Activated naive CD4-positive, alpha-beta T cell treated with anti-CD3 and anti-CD28 coated beads, Interleukin-2, amount 10 ng/mL, durations not matched to agents 7 days and 5 days (primary cell): ENCODE measurements around the gene CPA2.

ENCODE experiments used
- CTCF ChIA-PET: fragments of 350-600 bp; sonication (Branson Sonifier 250); formaldehyde crosslinking; loops from one replicate; lab custom pipeline; 2021; ENCODE audit warnings: antibody characterized with exemption; lab: Charles Lee
- DNase-seq: peaks from one replicate; pipeline ENCODE4 v3.0.0-alpha.2; 2020
- H3K27ac Mint-ChIP-seq: one replicate; pipeline ENCODE4 v1.8.0; 2021; ENCODE audit warnings: mild to moderate bottlenecking, moderate library complexity, mixed read lengths
- H3K27me3 Mint-ChIP-seq: one replicate; pipeline ENCODE4 v1.8.0; 2021; ENCODE audit warnings: mild to moderate bottlenecking, mixed read lengths
- H3K36me3 Mint-ChIP-seq: one replicate; pipeline ENCODE4 v1.8.0; 2021; ENCODE audit warnings: mixed read lengths
- H3K4me1 Mint-ChIP-seq: one replicate; pipeline ENCODE4 v1.8.0; 2021; ENCODE audit warnings: mixed read lengths
- H3K4me3 Mint-ChIP-seq: one replicate; pipeline ENCODE4 v1.8.0; 2021; ENCODE audit warnings: mild to moderate bottlenecking, moderate library complexity, mixed read lengths
- H3K9me3 Mint-ChIP-seq: one replicate; pipeline ENCODE4 v1.8.0; 2021; ENCODE audit warnings: mixed read lengths

CPA2 gene

DNA sequence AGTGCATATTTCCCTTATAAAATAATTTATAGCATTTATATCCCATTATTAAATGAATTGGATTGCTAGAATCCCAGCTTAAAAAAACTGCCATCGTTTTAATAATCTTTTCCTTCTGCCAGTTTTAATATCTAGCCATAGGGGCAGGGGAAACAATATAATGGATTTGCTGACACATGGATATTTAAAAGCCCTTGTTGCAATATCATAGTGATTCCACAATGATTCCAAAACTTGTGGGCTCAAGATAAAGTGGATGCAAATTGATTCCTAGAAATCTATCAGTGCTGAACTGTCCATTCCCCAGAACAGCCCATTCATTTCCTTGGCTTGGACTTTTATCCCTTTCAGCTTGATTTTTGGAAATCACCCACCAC is 2.6 kb downstream of the CPA2 start:
- Mint-ChIP-seq H3K27ac (no peak overlapping the region), H3K4me1 (peaks cover 9% of the 10 kb centered on the region), H3K27me3 (peaks cover 26% of the 10 kb centered on the region), H3K36me3 (no peaks in the 10 kb centered on the region), H3K9me3 (no peaks in the 10 kb centered on the region), H3K4me3 (no peak overlapping the region)
- CTCF ChIA-PET = no interaction called here
- no peak for DNase-seq

DNA sequence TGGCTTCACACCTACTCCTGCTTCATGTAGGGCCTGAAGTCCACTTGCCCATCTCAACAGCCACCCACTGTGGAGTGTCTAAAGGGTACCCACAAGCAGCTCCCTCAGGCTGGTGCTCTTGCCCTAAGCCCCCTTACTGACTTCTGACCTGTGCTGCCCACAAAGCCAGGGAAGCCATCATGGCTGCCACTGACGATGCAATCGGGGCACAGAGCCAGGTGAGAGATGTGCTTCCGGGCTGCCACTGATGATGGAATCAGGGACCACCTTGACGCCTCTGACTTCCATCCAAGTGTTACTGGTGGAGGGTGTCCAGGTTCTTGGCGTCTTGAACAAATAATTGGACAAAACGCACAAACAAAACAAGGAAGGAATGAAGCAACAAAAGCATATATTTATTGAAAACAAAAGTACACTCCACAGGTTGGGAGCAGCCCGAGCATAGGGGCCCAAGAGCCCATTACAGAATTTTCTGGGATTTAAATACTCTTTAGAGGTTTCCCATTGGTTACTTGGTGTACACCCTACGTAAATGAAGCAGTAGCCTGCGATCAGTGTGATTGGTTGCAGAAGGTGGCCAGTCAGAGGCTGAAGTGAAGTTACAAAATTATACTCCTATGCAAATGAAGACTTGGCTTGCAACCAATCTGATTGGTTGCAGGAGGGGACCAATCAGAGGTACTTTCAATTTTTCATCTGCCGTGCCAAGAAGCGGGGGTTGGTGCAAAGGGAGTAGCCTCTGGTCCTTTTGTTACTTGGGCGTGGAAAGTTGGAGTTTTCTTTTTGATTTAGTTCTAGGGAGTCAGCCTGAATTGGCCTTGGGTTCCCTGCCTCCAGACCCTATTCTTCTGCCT is 4.5 kb downstream of the CPA2 start:
- no peaks in the 10 kb centered on the region for H3K9me3 Mint-ChIP-seq
- H3K27ac Mint-ChIP-seq = no peak overlapping the region
- H3K4me1 Mint-ChIP-seq = peaks cover 9% of the 10 kb centered on the region
- peaks cover 27% of the 10 kb centered on the region for H3K27me3 Mint-ChIP-seq
- CTCF ChIA-PET = no interaction called here
- H3K4me3 Mint-ChIP-seq = no peak overlapping the region
- H3K36me3 Mint-ChIP-seq = no peaks in the 10 kb centered on the region
- no peak for DNase-seq

DNA sequence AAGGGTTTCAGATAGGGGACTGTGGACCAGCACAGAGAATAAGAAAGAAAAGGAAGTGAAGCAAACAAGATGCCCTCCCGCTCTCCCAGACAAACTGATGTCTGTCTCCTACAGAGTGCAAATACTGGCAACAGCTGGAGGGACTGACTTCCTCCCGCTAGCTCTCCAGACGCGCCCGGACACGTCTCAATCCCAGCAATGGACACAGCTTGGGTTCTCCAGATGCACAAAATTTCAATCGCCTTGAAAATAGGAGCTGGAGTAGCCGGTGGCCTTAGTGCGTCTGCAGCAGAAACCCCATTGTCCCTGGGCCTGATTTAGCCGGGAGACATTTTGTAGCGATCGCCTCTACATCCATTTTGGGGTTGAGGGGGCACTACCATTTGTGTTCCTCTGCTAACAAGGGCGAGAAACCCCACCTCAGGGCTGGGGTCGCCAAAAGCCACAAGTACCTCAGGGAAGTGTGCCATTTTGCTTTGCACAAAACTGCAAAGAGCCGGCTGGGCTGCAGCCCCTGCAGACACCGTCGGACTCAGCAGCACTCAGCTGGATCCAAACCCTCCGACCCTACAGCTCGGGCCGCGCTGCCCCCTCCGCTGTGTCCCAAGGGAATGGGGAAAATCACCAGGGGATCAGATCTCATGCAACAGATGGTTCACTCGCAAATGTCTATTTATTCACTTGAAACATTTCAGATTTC is 5.9 kb downstream of the CPA2 start:
- Mint-ChIP-seq H3K4me1 (peaks cover 13% of the 10 kb centered on the region), H3K36me3 (no peaks in the 10 kb centered on the region), H3K4me3 (no peak overlapping the region), H3K9me3 (no peaks in the 10 kb centered on the region), H3K27ac (no peak overlapping the region), H3K27me3 (peaks cover 22% of the 10 kb centered on the region)
- DNase-seq = no peak
- CTCF ChIA-PET = interaction anchor here (1.2 kb wide), 1 partner anchor 29 kb away, joined by 4 read pairs; no protein-coding TSS in a partner anchor

DNA sequence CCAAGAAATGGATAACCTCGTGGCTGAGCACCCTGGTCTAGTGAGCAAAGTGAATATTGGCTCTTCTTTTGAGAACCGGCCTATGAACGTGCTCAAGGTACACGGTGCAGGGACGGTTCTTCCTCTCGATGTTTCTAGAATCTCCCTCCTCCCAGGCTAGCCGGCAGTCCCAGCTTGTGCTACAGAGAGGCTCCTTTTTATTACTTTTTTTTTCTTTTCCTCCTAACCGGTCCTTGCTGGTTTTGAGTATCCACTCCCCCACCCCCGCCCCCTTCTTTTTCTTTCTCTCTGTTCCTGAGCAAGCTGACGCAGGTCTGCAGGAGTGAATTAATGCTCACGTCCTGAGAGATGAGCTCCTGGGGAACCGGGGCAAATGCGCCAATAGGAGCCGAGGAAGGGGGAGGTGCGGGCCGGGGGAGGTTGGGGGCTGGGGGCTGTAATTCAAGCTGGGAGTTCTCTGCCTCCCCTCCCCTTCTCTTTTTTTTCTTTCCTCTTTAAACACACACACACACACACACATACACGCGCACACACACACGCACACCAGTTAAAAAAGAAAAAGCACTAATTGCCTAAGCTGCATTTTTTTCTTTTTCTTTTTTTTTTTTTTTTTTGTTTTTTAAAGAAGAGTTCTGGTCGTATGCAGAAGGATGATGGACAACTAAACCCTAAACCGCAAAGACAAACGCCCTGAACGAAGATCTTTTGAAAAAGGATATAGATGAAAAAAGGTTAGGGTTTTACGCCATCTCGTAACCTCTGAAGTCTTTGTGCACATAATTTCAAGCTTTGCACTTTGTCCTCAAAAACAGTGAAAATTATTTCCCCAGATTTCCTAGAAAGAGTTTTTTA is 6.6 kb downstream of the CPA2 start:
- no peak overlapping the region for H3K27ac Mint-ChIP-seq
- H3K36me3 Mint-ChIP-seq = no peaks in the 10 kb centered on the region
- H3K27me3 Mint-ChIP-seq = peaks cover 20% of the 10 kb centered on the region
- no peak for DNase-seq
- no peaks in the 10 kb centered on the region for H3K9me3 Mint-ChIP-seq
- H3K4me3 Mint-ChIP-seq = peak overlapping the region; percentile 22
- H3K4me1 Mint-ChIP-seq = peaks cover 13% of the 10 kb centered on the region
- CTCF ChIA-PET = interaction anchor here (1.2 kb wide), 1 partner anchor 30 kb away, joined by 4 read pairs; no protein-coding TSS in a partner anchor

DNA sequence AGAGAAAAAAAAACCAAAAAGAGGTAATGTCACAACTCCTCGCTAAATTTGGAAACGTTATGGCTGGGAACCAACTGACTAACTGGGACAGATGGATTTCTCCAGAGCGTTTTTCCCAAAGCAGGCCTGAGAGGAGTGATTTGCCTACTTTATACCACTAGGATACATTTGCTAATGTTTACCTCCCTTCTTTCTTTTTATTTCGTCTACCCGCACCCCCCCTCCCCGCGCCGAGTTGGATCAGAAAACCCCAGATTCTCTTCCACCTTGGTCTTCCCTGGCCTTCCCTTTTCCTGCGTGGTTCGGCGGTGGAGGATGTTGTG is 7.2 kb downstream of the CPA2 start:
- CTCF ChIA-PET = interaction anchor here (1.2 kb wide), 1 partner anchor 31 kb away, joined by 4 read pairs; no protein-coding TSS in a partner anchor

DNA sequence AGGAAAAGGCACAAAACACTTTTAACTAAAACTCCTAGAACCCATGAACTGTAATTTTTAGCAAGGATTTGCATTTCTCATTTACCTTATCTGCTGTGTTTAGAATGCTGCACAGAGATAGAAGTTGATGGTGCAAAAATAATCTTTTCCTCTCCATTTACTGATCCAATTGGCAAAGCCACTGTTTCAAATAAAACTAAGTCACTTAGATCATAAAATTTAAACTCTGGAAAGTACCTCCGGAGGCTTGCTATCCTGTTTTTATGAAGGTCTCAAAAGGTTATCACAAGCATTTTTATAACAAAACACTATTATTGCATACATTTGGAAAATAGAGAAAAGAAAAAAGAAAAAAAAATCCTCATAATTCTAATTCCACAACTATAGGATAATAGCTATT is 7.6 kb downstream of the CPA2 start:
- Mint-ChIP-seq H3K4me3 (peak overlapping the region; percentile 12), H3K27me3 (peaks cover 20% of the 10 kb centered on the region), H3K4me1 (peaks cover 13% of the 10 kb centered on the region), H3K36me3 (no peaks in the 10 kb centered on the region), H3K9me3 (no peaks in the 10 kb centered on the region), H3K27ac (no peak overlapping the region)
- CTCF ChIA-PET = no interaction called here
- DNase-seq = no peak

More for the DNA sequence above, 7.2 kb downstream of the CPA2 start:
- Mint-ChIP-seq H3K27ac (no peak overlapping the region), H3K27me3 (peaks cover 20% of the 10 kb centered on the region), H3K9me3 (no peaks in the 10 kb centered on the region), H3K36me3 (no peaks in the 10 kb centered on the region), H3K4me3 (peak overlapping the region; percentile 12), H3K4me1 (peaks cover 13% of the 10 kb centered on the region)
- DNase-seq = no peak

DNA sequence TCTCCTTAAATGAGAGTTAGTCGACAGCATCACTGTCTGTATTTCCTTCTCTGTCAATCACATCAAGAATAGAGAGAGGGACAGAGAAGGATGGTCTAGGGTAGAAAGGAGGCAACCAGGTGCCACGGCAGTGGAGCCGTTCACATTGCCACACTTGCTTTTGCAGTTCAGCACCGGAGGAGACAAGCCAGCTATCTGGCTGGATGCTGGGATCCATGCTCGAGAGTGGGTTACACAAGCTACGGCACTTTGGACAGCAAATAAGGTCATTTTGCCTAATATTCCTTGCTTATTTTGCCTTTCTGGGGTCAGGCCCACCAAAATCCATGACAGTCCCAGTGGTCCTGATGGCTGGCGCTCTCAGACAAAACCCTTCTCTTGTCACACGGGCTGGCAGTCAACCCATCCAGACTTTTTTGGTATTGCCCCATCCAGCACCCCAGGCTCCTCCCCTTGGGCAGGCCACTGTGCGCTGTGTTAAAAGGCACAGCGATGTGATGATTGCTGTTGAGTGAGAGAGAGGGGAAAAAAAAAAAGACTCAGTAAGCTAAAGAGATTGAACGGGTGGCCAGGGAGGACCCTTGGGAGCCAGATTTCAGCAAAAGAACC is 8.4 kb downstream of the CPA2 start:
- Mint-ChIP-seq H3K27me3 (peaks cover 20% of the 10 kb centered on the region), H3K36me3 (no peaks in the 10 kb centered on the region), H3K4me3 (no peak overlapping the region), H3K4me1 (peaks cover 13% of the 10 kb centered on the region), H3K9me3 (no peaks in the 10 kb centered on the region), H3K27ac (no peak overlapping the region)
- DNase-seq = no peak
- CTCF ChIA-PET = no interaction called here

DNA sequence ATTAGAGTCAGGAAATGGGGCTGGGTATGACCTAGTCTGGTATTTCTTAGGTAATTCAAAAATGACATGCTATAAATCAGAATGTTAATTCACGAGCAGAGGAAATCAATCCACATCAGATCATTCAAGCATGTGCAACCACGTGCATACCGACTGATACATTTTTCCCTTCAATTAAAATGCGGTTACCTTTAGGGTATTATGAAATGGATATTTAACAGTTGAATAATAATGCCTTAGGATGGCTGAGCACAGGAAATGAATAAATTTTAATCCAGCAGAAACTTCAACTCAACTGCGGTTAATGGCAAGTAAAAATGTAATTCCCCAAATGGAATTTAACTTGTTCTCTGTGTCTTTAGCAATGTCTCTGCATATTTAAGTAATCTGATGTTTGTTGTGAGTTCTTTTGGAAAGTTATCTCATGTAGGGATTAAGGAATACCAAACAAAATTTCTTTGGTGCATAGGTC is 9.2 kb downstream of the CPA2 start:
- Mint-ChIP-seq H3K36me3 (no peaks in the 10 kb centered on the region), H3K4me3 (no peak overlapping the region), H3K4me1 (peaks cover 13% of the 10 kb centered on the region), H3K27me3 (peaks cover 20% of the 10 kb centered on the region), H3K27ac (no peak overlapping the region), H3K9me3 (no peaks in the 10 kb centered on the region)
- DNase-seq = no peak
- CTCF ChIA-PET = no interaction called here

DNA sequence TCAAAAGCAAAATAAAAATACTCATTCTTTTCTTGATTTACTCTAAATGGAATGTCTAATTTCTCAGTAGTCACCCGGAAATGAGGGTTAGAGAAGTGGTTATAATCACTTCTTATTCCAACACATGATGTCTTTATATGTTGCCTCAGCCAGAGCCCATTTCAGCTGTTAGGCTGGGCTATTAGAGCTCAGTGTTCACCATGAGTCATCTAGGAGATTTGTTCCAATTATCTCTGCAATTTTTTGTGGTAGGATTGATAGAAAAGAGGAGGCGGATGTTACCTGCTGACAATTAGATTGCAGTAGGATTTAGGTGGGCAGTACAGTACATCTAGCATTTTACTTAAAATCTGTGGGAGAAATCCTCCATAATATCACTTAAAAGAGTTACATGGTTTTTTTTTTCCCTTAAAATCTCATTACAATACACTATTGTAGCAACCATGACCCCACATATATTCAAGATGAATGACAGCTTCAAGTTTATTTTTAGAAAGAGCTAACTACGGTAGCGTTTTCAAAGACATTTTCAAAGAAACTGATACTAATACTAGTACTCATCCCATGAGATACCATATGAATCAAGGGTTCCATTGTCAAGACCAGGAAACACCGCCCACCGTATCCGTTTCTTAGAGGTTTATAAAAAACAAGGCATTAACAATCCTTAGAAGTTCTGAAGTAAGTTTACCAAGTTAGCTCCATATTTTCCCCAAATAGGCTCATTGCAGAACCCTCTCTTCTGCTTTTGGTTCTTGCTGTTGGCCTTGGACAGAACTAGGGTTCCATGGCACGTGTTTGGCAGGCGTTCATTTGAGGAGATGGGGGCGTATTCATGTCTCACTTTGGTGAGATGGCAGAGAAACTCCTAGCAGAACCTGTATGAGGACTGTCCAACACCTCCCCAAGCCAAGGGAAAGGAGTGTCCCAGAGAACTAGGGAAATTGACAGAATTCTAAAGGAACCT is 10.4 kb downstream of the CPA2 start:
- Mint-ChIP-seq H3K4me1 (peaks cover 13% of the 10 kb centered on the region), H3K27ac (no peak overlapping the region), H3K36me3 (no peaks in the 10 kb centered on the region), H3K9me3 (no peaks in the 10 kb centered on the region), H3K4me3 (no peak overlapping the region), H3K27me3 (peaks cover 20% of the 10 kb centered on the region)
- no peak for DNase-seq
- CTCF ChIA-PET = no interaction called here

DNA sequence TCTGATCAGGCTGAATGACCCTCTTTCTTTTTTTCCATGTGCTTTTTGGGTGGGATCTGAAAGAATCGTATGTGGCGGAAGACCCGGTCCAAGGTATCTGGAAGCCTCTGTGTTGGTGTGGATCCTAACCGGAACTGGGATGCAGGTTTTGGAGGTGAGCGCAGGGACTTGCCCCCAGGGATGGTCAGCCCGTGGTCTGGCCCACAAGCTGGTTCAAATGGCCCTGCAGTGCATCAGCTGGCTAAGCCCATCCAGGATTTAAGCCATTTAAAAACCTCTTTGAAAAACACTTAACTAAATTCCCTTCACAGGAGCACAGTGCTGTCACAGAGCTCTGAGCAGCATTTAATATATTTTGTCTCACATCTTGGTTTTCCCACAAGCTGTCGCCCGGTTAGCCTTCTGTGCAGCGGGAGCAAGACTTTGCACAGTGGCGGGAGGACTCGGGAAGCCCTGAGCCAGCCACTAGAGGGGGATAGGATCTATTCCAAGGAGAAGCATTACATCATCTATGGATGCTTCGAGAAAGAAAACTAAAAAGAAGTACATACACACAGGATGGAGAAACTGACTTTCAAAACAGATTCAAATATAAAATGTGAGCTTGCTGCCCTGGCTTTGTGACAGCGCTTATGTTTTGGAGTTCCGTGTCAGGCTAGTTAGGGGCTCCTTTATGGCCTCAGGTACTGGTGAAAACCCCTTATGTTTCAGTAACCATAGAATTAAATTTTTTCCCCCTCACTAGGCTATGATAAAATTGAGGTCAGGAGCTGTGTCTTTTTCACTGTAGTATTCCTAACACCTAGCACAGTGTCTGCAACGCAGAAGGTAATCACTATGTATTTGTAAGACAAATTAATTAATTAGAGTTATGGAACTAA is 11.3 kb downstream of the CPA2 start:
- CTCF ChIA-PET = no interaction called here
- H3K4me3 Mint-ChIP-seq = no peak overlapping the region
- DNase-seq = no peak
- H3K27ac Mint-ChIP-seq = no peak overlapping the region
- peaks cover 15% of the 10 kb centered on the region for H3K27me3 Mint-ChIP-seq
- H3K4me1 Mint-ChIP-seq = peaks cover 12% of the 10 kb centered on the region
- H3K36me3 Mint-ChIP-seq = no peaks in the 10 kb centered on the region
- H3K9me3 Mint-ChIP-seq = no peaks in the 10 kb centered on the region

DNA sequence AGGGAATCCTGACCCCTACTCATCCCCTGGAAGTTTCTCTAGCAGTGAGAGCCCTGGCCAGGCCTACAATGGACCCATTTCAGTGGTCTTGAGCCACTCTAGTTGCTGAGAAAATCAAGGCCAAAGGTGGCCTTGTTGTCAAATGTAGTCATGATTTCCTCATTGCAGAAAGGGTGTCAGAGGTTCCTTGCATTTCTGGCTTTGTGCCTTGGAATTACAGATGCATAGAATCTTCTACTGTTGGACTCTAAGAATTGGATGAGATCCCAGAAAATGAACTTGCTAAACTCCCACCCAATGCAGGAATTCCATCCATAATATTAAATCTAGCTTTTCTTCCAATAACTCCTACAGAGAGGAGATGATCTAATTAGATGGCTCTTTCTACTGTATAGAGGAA is 12.2 kb downstream of the CPA2 start:
- no peak overlapping the region for H3K27ac Mint-ChIP-seq
- DNase-seq = no peak
- peaks cover 10% of the 10 kb centered on the region for H3K27me3 Mint-ChIP-seq
- H3K36me3 Mint-ChIP-seq = no peaks in the 10 kb centered on the region
- H3K9me3 Mint-ChIP-seq = no peaks in the 10 kb centered on the region
- CTCF ChIA-PET = no interaction called here
- peaks cover 7% of the 10 kb centered on the region for H3K4me1 Mint-ChIP-seq
- no peak overlapping the region for H3K4me3 Mint-ChIP-seq

DNA sequence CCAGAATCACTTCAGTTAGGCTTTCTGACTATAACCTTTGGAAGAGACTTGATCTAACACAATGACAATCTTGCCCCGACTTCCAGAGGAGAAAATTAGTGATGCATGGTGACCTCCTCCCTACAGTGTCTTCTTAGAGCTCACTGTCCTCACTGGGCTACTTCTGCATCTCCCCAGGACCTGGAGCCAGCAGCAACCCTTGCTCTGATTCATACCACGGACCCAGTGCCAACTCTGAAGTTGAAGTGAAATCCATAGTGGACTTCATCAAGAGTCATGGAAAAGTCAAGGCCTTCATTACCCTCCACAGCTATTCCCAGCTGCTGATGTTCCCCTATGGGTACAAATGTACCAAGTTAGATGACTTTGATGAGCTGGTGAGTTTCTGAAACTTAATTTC is 12.6 kb downstream of the CPA2 start:
- peaks cover 5% of the 10 kb centered on the region for H3K4me1 Mint-ChIP-seq
- no peaks in the 10 kb centered on the region for H3K9me3 Mint-ChIP-seq
- DNase-seq = no peak
- CTCF ChIA-PET = no interaction called here
- no peaks in the 10 kb centered on the region for H3K36me3 Mint-ChIP-seq
- no peak overlapping the region for H3K4me3 Mint-ChIP-seq
- H3K27me3 Mint-ChIP-seq = peaks cover 10% of the 10 kb centered on the region
- H3K27ac Mint-ChIP-seq = no peak overlapping the region
